Measurements from ENCODE around the gene KRTCAP2.

DNA sequence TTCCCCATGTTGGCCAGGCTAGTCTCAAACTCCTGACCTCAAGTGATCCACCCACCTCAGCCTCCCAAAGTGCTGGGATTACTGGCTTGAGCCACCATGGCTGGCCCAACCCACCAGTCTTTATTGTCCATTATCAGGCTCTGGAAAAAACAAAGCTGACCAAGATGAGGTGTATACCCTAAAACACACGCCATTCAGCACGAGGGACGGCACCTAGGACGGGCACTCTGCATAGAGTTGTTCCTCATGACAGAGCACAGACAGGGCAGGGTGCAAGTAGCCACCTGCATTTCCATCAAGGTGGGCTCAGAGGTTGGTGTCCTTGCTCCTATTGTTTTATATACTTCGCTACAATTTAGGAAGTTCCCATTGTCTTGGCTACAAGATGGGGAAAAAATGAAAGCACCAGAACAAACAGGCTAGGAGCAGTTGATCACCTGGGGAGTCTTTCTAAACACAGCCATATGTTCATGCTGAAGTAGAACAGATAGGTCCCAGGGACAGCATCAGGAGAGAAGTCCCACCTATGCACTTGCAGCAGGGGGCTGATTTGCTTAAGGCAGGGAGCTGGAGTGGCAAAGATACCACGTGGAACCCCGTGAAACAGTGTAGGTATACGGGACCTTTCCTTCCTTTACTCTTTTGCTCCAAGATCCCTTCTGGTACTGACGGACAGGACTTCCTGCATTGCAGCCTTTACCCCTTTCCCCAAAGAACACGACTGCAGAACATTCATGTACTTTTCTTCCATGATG is 4.5 kb downstream of the KRTCAP2 start:
- TF ChIP-seq POLR2AphosphoS5 (IDR thresholded peaks at IDR 0.05), result no peak
- no peak for TF ChIP-seq POLR2A (IDR thresholded peaks at IDR 0.05)
